ENCODE results near the gene NANS.

NANS gene

GRCh38 chr9:98009936-98010335, 46.6 kb upstream of the NANS start:
- Histone ChIP-seq H3K36me3 (ENCODE audit: insufficient read depth) (peaks cover 33% of the 10 kb centered on the region), H3K4me3 (IDR thresholded peaks at IDR 0.05; ENCODE audit: insufficient read depth, low read depth, low read length) (no peak overlapping the region), H3K27ac (no peak overlapping the region), H3K79me2 (ENCODE audit: insufficient read depth, low read depth) (peaks cover 48% of the 10 kb centered on the region), H3K4me1 (ENCODE audit: low read depth, poor library complexity, severe bottlenecking) (peaks cover 7% of the 10 kb centered on the region), H4K20me1 (ENCODE audit: insufficient read depth) (no peaks in the 10 kb centered on the region; the same call in none of the 2 replicates), H2AFZ (ENCODE audit: low read depth) (no peak overlapping the region), H3K27me3 (ENCODE audit: insufficient read depth, low read depth) (no peaks in the 10 kb centered on the region), H3K9ac (no peak overlapping the region), H3K4me2 (no peak overlapping the region)
- TF ChIP-seq CTCF (conservative IDR thresholded peaks at IDR 0.05; ENCODE audit: low read depth, low read length) = no peak

DNA sequence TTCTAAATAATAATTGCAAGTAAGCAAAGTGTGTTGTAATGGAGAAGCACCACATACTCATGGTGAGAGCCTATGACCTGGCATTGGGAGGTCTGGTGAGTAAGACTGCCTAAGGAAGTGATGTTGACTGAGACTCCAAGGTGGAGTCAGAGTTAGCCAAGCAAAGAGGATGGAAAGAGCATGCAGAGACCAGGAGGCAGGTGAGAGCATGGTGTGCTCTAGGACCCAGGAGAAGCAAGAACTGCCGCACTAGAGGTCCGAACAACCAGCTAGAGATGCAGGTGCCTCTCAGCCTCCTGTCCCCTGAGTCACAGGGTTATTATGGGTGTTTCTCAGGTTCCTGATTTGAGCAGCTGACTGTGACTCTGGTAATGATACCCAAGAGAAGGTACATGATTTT, 46.1 kb upstream of the NANS start:
- no peak overlapping the region for H2AFZ ChIP-seq (ENCODE audit: low read depth)
- no peak for TF ChIP-seq CTCF (conservative IDR thresholded peaks at IDR 0.05; ENCODE audit: low read depth, low read length)
- H3K9ac ChIP-seq = no peak overlapping the region
- no peak overlapping the region for H3K4me2 ChIP-seq
- H4K20me1 ChIP-seq (ENCODE audit: insufficient read depth) = no peaks in the 10 kb centered on the region; the same call in none of the 2 replicates
- H3K4me1 ChIP-seq (ENCODE audit: low read depth, poor library complexity, severe bottlenecking) = peaks cover 12% of the 10 kb centered on the region
- no peak overlapping the region for H3K27ac ChIP-seq
- H3K79me2 ChIP-seq (ENCODE audit: insufficient read depth, low read depth) = peaks cover 44% of the 10 kb centered on the region
- H3K27me3 ChIP-seq (ENCODE audit: insufficient read depth, low read depth) = no peaks in the 10 kb centered on the region
- H3K36me3 ChIP-seq (ENCODE audit: insufficient read depth) = peaks cover 38% of the 10 kb centered on the region
- H3K4me3 ChIP-seq (IDR thresholded peaks at IDR 0.05; ENCODE audit: insufficient read depth, low read depth, low read length) = no peak overlapping the region

- peaks cover 19% of the 10 kb centered on the region for H3K4me1 ChIP-seq (ENCODE audit: low read depth, poor library complexity, severe bottlenecking)
- H3K36me3 ChIP-seq (ENCODE audit: insufficient read depth) = peaks cover 42% of the 10 kb centered on the region
- no peak overlapping the region for H3K9ac ChIP-seq
- no peak overlapping the region for H2AFZ ChIP-seq (ENCODE audit: low read depth)
- no peaks in the 10 kb centered on the region; the same call in none of the 2 replicates for H4K20me1 ChIP-seq (ENCODE audit: insufficient read depth)
- no peak overlapping the region for H3K4me3 ChIP-seq (IDR thresholded peaks at IDR 0.05; ENCODE audit: insufficient read depth, low read depth, low read length)
- H3K27me3 ChIP-seq (ENCODE audit: insufficient read depth, low read depth) = no peaks in the 10 kb centered on the region
- no peak overlapping the region for H3K27ac ChIP-seq
- H3K79me2 ChIP-seq (ENCODE audit: insufficient read depth, low read depth) = peaks cover 37% of the 10 kb centered on the region
- no peak overlapping the region for H3K4me2 ChIP-seq
- no peak for TF ChIP-seq CTCF (conservative IDR thresholded peaks at IDR 0.05; ENCODE audit: low read depth, low read length)
Observed at GRCh38 chr9:98011122-98011521, 45.4 kb upstream of the NANS start.

- Histone ChIP-seq H2AFZ (ENCODE audit: low read depth) (no peak overlapping the region), H3K27me3 (ENCODE audit: insufficient read depth, low read depth) (no peaks in the 10 kb centered on the region), H3K4me2 (peak overlapping the region; percentile 66; the same call in 1 of the 2 replicates), H3K79me2 (ENCODE audit: insufficient read depth, low read depth) (peaks cover 10% of the 10 kb centered on the region; the same call in 1 of the 2 replicates), H3K9ac (no peak overlapping the region), H3K27ac (peak overlapping the region; percentile 27; the same call in 1 of the 2 replicates), H4K20me1 (ENCODE audit: insufficient read depth) (no peaks in the 10 kb centered on the region; the same call in 1 of the 2 replicates), H3K4me1 (ENCODE audit: low read depth, poor library complexity, severe bottlenecking) (peaks cover 43% of the 10 kb centered on the region), H3K36me3 (ENCODE audit: insufficient read depth) (peaks cover 26% of the 10 kb centered on the region), H3K4me3 (IDR thresholded peaks at IDR 0.05; ENCODE audit: insufficient read depth, low read depth, low read length) (no peak overlapping the region)
- TF ChIP-seq CTCF (conservative IDR thresholded peaks at IDR 0.05; ENCODE audit: low read depth, low read length) = no peak
Observed at GRCh38 chr9:98016137-98016680, 40.3 kb upstream of the NANS start.
